HCT116 (cell line): ENCODE results near the gene FTO. TPM values are rescaled to one million over a fixed set of nuclear protein-coding genes. Genes with fewer than 3 reads are reported as not detected.

Experiments used
- ATAC-seq: fragments of 200-7000 bp; cut with Tn5 transposase; 2 replicates; pipeline ENCODE4 v1.9.1; 2020; ENCODE audit warnings: mild to moderate bottlenecking, moderate library complexity
- BruUV-seq: library from RNA; stranded (reverse); fragments of 400-500 nt; replicated peaks from 2 replicates; lab custom pipeline; 2021; lab: Mats Ljungman, UMichigan
- CTCF ChIA-PET: fragments of 300-600 bp; sonication (Branson Sonifier 250); formaldehyde crosslinking; loops from one replicate; lab custom pipeline; 2021; ENCODE audit warnings: antibody characterized with exemption; lab: Charles Lee
- POLR2A ChIA-PET: fragments of 300-600, 350-600 bp; sonication (Branson Sonifier 250); formaldehyde crosslinking; loops from one replicate; lab custom pipeline; 2021; ENCODE audit warnings: antibody characterized with exemption; lab: Charles Lee
- RAD21 ChIA-PET, 2 experiments: fragments of 300-600 bp; sonication (Branson Sonifier 250); formaldehyde crosslinking; loops; one replicate each; lab custom pipeline; 2023; ENCODE audit warnings: low total read pairs in 2 of 2; ENCODE audit not compliant: uncharacterized antibody in 2 of 2, unreplicated experiment in 2 of 2, low non-redundant PET in 1 of 2; lab: Charles Lee
- DNase-seq: peaks from one replicate; pipeline ENCODE4 v3.0.0-alpha.2; 2010; ENCODE audit warnings: low read depth, low spot score
- H2AFZ ChIP-seq: fragments of 200-600 bp; shearing (Covaris generic), sonication (generic); 2 replicates; pipeline ENCODE4 v1.6.1; 2017; ENCODE audit warnings: low read depth, mixed run types, mixed read lengths, antibody characterized with exemption, low read length; ENCODE audit not compliant: poor library complexity, severe bottlenecking
- H3K27ac ChIP-seq: 2 replicates; pipeline ENCODE4 v1.5.1; 2012; ENCODE audit warnings: low read depth, low read length
- H3K27me3 ChIP-seq: fragments of 200-600 bp; sonication (generic); 2 replicates; pipeline ENCODE4 v1.6.1; 2016; ENCODE audit warnings: mixed run types, low read length, mixed read lengths; ENCODE audit not compliant: insufficient read depth
- H3K36me3 ChIP-seq, 2 experiments: fragments of 200-500 bp in 1 of 2; fragments of 200-600 bp in 1 of 2; sonication (Bioruptor generic) in 1 of 2; sonication (generic) in 1 of 2; 2 replicates each; pipeline versions ENCODE4 v1.5.1 to v1.6.1; 2014 to 2016; ENCODE audit warnings: low read length in 2 of 2, inconsistent platforms in 1 of 2, mixed read lengths in 1 of 2, mixed run types in 1 of 2; ENCODE audit not compliant: insufficient read depth in 2 of 2, control insufficient read depth in 1 of 2
- H3K4me1 ChIP-seq, 2 experiments: fragments of 200-600 bp in 1 of 2; sonication (generic) in 1 of 2; 2 replicates each; pipeline versions ENCODE4 v1.5.1 to v1.6.1; 2012 to 2017; ENCODE audit warnings: low read length in 2 of 2, inconsistent platforms in 1 of 2, mild to moderate bottlenecking in 1 of 2, mixed read lengths in 1 of 2, mixed run types in 1 of 2, moderate library complexity in 1 of 2; ENCODE audit not compliant: insufficient read depth in 2 of 2, control insufficient read depth in 1 of 2
- H3K4me2 ChIP-seq: fragments of 200-600 bp; sonication (generic); 2 replicates; pipeline ENCODE4 v1.6.1; 2017; ENCODE audit warnings: mixed run types, low read length, mixed read lengths
- H3K4me3 ChIP-seq, 2 experiments: fragments of 200-600 bp in 1 of 2; sonication (generic) in 1 of 2; replicated peaks in 1 of 2; 2 replicates each; pipeline ENCODE4 v1.5.1; 2011 to 2016; ENCODE audit warnings: low read length in 2 of 2, control low read depth in 1 of 2, low read depth in 1 of 2, mild to moderate bottlenecking in 1 of 2, mixed read lengths in 1 of 2, mixed run types in 1 of 2
- H3K79me2 ChIP-seq: fragments of 200-600 bp; sonication (generic); 2 replicates; pipeline ENCODE4 v1.6.1; 2017; ENCODE audit warnings: mild to moderate bottlenecking, mixed run types, low read length, moderate library complexity, mixed read lengths; ENCODE audit not compliant: insufficient read depth
- H3K9ac ChIP-seq: fragments of 200-600 bp; sonication (generic); 2 replicates; pipeline ENCODE4 v1.6.1; 2016; ENCODE audit warnings: low read length, mixed read lengths
- H3K9me2 ChIP-seq: fragments of 200-600 bp; sonication (generic), shearing (Covaris generic); 2 replicates; pipeline ENCODE4 v1.6.1; 2017; ENCODE audit warnings: mixed run types, mild to moderate bottlenecking, moderate library complexity; ENCODE audit not compliant: insufficient read depth
- H3K9me3 ChIP-seq, 2 experiments: fragments of 200-500 bp in 1 of 2; fragments of 200-600 bp in 1 of 2; sonication (Bioruptor generic) in 1 of 2; sonication (generic) in 1 of 2; 2 replicates each; pipeline ENCODE4 v1.6.1; 2014 to 2017; ENCODE audit warnings: low read length in 2 of 2, mixed read lengths in 2 of 2, inconsistent platforms in 1 of 2, low read depth in 1 of 2, mild to moderate bottlenecking in 1 of 2, mixed run types in 1 of 2, moderate library complexity in 1 of 2; ENCODE audit not compliant: control insufficient read depth in 1 of 2, insufficient read depth in 1 of 2
- H4K20me1 ChIP-seq: fragments of 200-600 bp; sonication (generic), shearing (Covaris generic); 2 replicates; pipeline ENCODE4 v1.6.1; 2017; ENCODE audit warnings: mixed run types, mild to moderate bottlenecking, moderate library complexity; ENCODE audit not compliant: insufficient read depth
- ATF3 ChIP-seq: IDR thresholded peaks from 2 replicates; pipeline ENCODE4 v1.6.1; 2012
- CBX3 ChIP-seq: IDR thresholded peaks from 2 replicates; pipeline ENCODE4 v1.6.1; 2012; ENCODE audit warnings: low read depth
- ELF1 ChIP-seq: IDR thresholded peaks from 2 replicates; pipeline ENCODE4 v1.6.1; 2012; ENCODE audit warnings: low read depth, borderline replicate concordance
- EZH2phosphoT487 ChIP-seq: fragments of 200-600 bp; IDR thresholded peaks from 2 replicates; pipeline ENCODE4 v1.6.1; 2018; ENCODE audit warnings: antibody characterized with exemption, borderline replicate concordance
- JUND ChIP-seq: IDR thresholded peaks from 2 replicates; pipeline ENCODE4 v1.6.1; 2012
- MAX ChIP-seq: IDR thresholded peaks from 2 replicates; pipeline ENCODE4 v1.6.1; 2012
- POLR2A ChIP-seq: IDR thresholded peaks from 2 replicates; pipeline ENCODE4 v1.7.0; 2011; ENCODE audit warnings: borderline replicate concordance; ENCODE audit not compliant: insufficient read depth, insufficient read length; ENCODE audit errors: extremely low read depth
- POLR2AphosphoS5 ChIP-seq: IDR thresholded peaks from 2 replicates; pipeline ENCODE4 v1.6.1; 2011; ENCODE audit warnings: mild to moderate bottlenecking, low read depth, low read length, moderate library complexity
- RAD21 ChIP-seq: IDR thresholded peaks from 2 replicates; pipeline ENCODE4 v1.6.1; 2012; ENCODE audit warnings: low read depth, mild to moderate bottlenecking
- REST ChIP-seq: IDR thresholded peaks from 2 replicates; pipeline ENCODE4 v1.6.1; 2012; ENCODE audit warnings: low read depth
- SP1 ChIP-seq: IDR thresholded peaks from 2 replicates; pipeline ENCODE4 v1.6.1; 2012; ENCODE audit warnings: low read depth
- TCF7L2 ChIP-seq: IDR thresholded peaks from 2 replicates; pipeline ENCODE4 v1.7.0; 2011; ENCODE audit warnings: borderline replicate concordance, inconsistent platforms; ENCODE audit not compliant: insufficient read depth, insufficient read length; ENCODE audit errors: extremely low read depth
- ZFX ChIP-seq: fragments of 450-650 bp; IDR thresholded peaks from 2 replicates; pipeline ENCODE4 v1.6.1; 2017
- intact Hi-C: fragments of 100-400 bp; cut with micrococcal nuclease; formaldehyde crosslinking; loops from 2 replicates; pipeline ENCODE4 v1.10.0; 2022
- total RNA-seq: library from RNA; stranded (reverse); gene quantifications from one replicate; pipeline ENCODE4 v1.2.1, GENCODE V29; 2021; ENCODE audit not compliant: unreplicated experiment

Gene FTO
- total RNA-seq, 1 experiment from 2014 or later, result 55.2 TPM

GRCh38 chr16:53960954-53961616, 257.1 kb downstream of the FTO start:
- H3K4me3 ChIP-seq, result no peak overlapping the region
- no peaks in the 10 kb centered on the region for H3K79me2 ChIP-seq
- no peaks in the 10 kb centered on the region for H3K9me3 ChIP-seq
- no peak for DNase-seq
- no peak overlapping the region for H2AFZ ChIP-seq
- intact Hi-C loops, result no loop called here
- ChIA-PET RAD21 (no interaction called here), CTCF (no interaction called here), POLR2A (no interaction called here)
- no peaks in the 10 kb centered on the region for H3K9me2 ChIP-seq
- no peaks in the 10 kb centered on the region for H3K36me3 ChIP-seq
- no peak overlapping the region for H3K9ac ChIP-seq
- no peak overlapping the region for H3K4me2 ChIP-seq
- no peaks in the 10 kb centered on the region for H3K27me3 ChIP-seq
- no TSS peak for BruUV-seq
- ATAC-seq, result no peak
- H3K4me1 ChIP-seq, result no peaks in the 10 kb centered on the region
- no peaks in the 10 kb centered on the region for H4K20me1 ChIP-seq
- no peak for TF ChIP-seq REST
- no peak for TF ChIP-seq ELF1
- TF ChIP-seq CBX3, result no peak
- TF ChIP-seq JUND, result no peak
- TF ChIP-seq EZH2phosphoT487, result no peak
- no peak for TF ChIP-seq POLR2AphosphoS5
- TF ChIP-seq POLR2A, result no peak
- no peak for TF ChIP-seq ATF3
- TF ChIP-seq MAX, result no peak
- TF ChIP-seq SP1, result no peak
- TF ChIP-seq RAD21, result no peak
- TF ChIP-seq ZFX, result no peak
- no peak for TF ChIP-seq TCF7L2
- H3K27ac ChIP-seq, result no peak overlapping the region
